GM12874 (cell line): ENCODE measurements around the gene MRPL36.

Source experiments
- TF ChIP-seq, protein P1 (sequence below): IDR thresholded peaks from 2 replicates; pipeline ENCODE4 v1.5.1; 2011; ENCODE audit warnings: low read depth, mild to moderate bottlenecking, control low read depth, low read length, moderate library complexity; ENCODE audit not compliant: insufficient read depth

The MRPL36 gene

GRCh38 chr5:1788828-1789227 is 10.8 kb downstream of the MRPL36 start:
- TF ChIP-seq, protein P1, sequence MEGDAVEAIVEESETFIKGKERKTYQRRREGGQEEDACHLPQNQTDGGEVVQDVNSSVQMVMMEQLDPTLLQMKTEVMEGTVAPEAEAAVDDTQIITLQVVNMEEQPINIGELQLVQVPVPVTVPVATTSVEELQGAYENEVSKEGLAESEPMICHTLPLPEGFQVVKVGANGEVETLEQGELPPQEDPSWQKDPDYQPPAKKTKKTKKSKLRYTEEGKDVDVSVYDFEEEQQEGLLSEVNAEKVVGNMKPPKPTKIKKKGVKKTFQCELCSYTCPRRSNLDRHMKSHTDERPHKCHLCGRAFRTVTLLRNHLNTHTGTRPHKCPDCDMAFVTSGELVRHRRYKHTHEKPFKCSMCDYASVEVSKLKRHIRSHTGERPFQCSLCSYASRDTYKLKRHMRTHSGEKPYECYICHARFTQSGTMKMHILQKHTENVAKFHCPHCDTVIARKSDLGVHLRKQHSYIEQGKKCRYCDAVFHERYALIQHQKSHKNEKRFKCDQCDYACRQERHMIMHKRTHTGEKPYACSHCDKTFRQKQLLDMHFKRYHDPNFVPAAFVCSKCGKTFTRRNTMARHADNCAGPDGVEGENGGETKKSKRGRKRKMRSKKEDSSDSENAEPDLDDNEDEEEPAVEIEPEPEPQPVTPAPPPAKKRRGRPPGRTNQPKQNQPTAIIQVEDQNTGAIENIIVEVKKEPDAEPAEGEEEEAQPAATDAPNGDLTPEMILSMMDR: no peak

GRCh38 chr5:1788200-1788599 is 11.4 kb downstream of the MRPL36 start:
- TF ChIP-seq, protein P1: no peak

DNA sequence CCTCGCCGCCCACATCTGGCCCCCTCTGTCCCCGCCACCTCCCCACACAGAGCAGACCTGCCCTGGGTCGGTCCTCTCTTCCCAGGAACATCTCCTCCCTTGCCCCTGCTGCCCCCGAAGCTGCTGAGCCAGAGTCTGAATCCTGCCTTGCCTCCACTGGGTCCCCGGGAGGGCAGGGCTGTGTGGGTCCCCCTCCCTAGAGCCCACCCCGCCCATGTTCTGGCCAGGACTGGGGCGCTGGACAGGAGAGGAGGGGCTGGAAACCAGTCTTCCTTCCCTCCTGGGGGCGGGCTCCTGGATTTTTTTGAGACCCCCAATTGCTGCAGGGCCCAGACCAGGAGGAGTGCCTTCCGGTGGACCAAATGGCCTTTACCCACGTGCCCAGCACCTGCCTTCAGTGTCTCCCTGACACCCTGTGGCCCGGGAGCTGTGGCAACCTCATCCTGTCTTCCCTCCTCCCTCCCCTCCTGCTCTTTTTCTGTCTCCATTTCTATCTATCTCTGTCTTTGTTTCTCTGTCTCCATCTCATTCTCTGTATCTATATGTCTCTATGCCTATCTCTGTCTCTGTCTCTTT is 12.1 kb downstream of the MRPL36 start:
- TF ChIP-seq, protein P1: no peak

DNA sequence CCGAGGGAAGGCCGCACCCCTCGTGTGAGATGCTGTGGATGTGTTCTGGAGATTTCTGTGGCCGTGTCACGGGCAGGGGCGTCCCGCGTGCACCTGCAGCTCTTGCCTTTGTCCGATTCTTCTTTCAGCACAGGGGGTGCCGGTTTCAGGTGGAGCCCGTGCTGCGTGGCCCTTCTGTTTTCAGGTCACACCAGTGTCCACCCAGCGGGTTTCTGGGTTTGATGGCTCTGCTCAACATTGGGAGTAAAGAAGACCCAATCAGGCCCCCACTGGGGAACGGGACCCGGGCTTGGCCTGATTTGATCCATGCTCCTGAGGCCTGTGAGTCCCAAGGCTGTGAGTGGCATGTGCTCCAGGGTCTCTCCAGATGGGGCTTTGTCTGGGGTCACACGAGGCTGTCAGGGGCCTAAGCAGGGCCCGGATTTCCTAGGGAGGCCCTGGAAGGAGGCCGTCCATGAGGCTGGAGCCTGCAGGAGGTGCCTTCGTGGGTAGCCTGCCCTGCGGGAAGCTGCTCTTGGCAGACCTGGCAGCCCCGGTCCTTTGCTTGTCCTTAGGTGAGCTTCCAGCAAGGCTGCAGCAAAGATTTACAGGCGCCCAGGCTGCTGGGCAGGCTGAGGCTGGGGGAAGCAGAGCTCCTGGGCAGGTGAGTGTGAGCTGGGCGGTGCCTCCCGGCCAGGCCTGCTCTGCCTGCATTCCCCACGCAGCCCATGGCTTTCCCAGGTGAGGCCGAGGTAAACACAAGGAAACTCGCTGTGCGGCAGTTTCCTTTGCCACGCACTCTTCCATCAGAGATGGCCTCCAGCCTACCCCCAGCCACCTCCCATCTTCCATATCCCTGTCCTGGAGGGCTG is 12.8 kb downstream of the MRPL36 start:
- TF ChIP-seq, protein P1: no peak

- TF ChIP-seq, protein P1: no peak
Measured at GRCh38 chr5:1785984-1786383, 13.7 kb downstream of the MRPL36 start.

GRCh38 chr5:1785062-1785461 is 14.6 kb downstream of the MRPL36 start:
- TF ChIP-seq, protein P1: no peak

DNA sequence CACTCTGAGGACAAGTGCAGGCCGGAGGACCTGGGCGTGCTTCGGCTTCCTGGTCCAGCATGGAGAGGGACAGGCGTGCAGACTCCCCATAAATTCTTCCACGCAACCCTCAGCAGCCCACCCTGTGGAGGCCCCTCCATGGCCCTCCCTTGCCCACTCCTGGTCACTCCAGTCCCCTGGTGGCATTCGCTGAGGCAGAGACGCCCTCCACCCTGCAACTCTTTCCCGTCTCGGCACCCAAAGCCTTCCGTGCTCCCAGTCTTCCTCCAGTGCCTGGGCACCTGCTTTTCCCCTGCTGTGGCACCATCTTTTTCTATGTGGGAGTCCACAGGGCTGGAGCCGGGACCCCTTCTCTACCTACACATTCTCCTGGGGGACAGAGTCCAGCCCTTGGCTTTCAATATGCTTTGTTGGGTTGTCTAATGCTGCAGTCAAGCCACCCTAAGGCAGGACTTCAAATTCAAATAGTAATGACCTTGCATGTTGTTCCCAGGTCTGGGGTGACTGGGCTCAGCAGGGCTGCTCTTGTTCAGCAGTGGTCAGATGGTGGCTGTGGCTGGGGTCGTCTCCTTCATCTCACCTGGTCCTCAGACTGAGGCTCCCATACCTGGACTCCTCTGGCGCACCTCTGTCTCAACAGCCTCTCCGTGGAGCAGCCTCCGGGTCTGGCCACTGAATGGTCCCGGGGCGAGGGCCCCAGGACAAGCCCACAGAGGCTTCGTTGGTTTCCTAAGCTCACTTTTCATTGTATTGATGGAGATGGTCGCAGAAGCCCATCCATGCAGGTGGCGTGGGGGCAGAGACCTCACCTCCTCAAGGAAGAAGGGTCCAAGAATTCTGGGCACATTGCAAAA is 15.2 kb downstream of the MRPL36 start:
- TF ChIP-seq, protein P1: no peak
